CD4-positive, alpha-beta T cell (primary cell): ENCODE data around the gene NTNG2. TPM values are rescaled to one million over a fixed set of nuclear protein-coding genes. Genes with fewer than 3 reads are reported as not detected.

Source experiments
- ATAC-seq: fragments of 200-7000 bp; cut with Tn5 transposase; one replicate; pipeline ENCODE4 v1.10.0; 2022; ENCODE audit warnings: mild to moderate bottlenecking; ENCODE audit not compliant: poor library complexity
- CTCF ChIA-PET: fragments of 350-600 bp; sonication (Branson Sonifier 250); formaldehyde crosslinking; loops from one replicate; lab custom pipeline; 2021; ENCODE audit warnings: antibody characterized with exemption, inconsistent platforms; lab: Charles Lee
- POLR2A ChIA-PET: fragments of 350-600 bp; sonication (Branson Sonifier 250); formaldehyde crosslinking; loops from one replicate; lab custom pipeline; 2021; ENCODE audit warnings: antibody characterized with exemption, inconsistent platforms; lab: Charles Lee
- DNase-seq, 14 experiments: peaks; one replicate each; pipeline ENCODE4 v3.0.0-alpha.2; 2013 to 2020; ENCODE audit warnings: mixed read lengths in 2 of 14
- H3K27ac ChIP-seq, 2 donors: one replicate each; pipeline versions ENCODE4 v1.5.1 to v1.7.0; 2013; ENCODE audit warnings: low read length in 2 of 2, low read depth in 1 of 2, mild to moderate bottlenecking in 1 of 2
- H3K27me3 ChIP-seq, 2 experiments: 1 replicate in 1 of 2; 2 replicates in 1 of 2; pipeline versions ENCODE4 v1.6.1 to v1.7.0; 2013; ENCODE audit warnings: low read length in 2 of 2, control low read depth in 1 of 2, mild to moderate bottlenecking in 1 of 2, moderate library complexity in 1 of 2; ENCODE audit not compliant: insufficient read depth in 2 of 2, control insufficient read depth in 1 of 2
- H3K36me3 ChIP-seq: one replicate; pipeline ENCODE4 v1.6.1; 2013; ENCODE audit warnings: low read length, control low read depth; ENCODE audit not compliant: insufficient read depth
- H3K4me1 ChIP-seq: one replicate; pipeline ENCODE4 v1.6.1; 2013; ENCODE audit warnings: low read length, control low read depth; ENCODE audit not compliant: insufficient read depth
- H3K4me3 ChIP-seq: one replicate; pipeline ENCODE4 v1.5.1; 2013; ENCODE audit warnings: mild to moderate bottlenecking, low read length, moderate library complexity
- H3K9me3 ChIP-seq, 2 experiments: 1 replicate in 1 of 2; 2 replicates in 1 of 2; pipeline versions ENCODE4 v1.6.1 to v1.7.0; 2013; ENCODE audit warnings: low read length in 2 of 2, mild to moderate bottlenecking in 2 of 2, control low read depth in 1 of 2, moderate library complexity in 1 of 2; ENCODE audit not compliant: control insufficient read depth in 1 of 2, insufficient read depth in 1 of 2
- H3K27ac Mint-ChIP-seq: one replicate; pipeline ENCODE4 v1.8.0; 2020; ENCODE audit warnings: mixed read lengths
- H3K27me3 Mint-ChIP-seq: one replicate; pipeline ENCODE4 v1.8.0; 2021; ENCODE audit warnings: mixed read lengths
- H3K36me3 Mint-ChIP-seq: one replicate; pipeline ENCODE4 v1.8.0; 2021; ENCODE audit warnings: low read depth, mixed read lengths
- H3K4me1 Mint-ChIP-seq: one replicate; pipeline ENCODE4 v1.8.0; 2021; ENCODE audit warnings: low read depth, mixed read lengths
- H3K4me3 Mint-ChIP-seq: one replicate; pipeline ENCODE4 v1.8.0; 2020; ENCODE audit warnings: mild to moderate bottlenecking, mixed read lengths
- H3K9me3 Mint-ChIP-seq: one replicate; pipeline ENCODE4 v1.8.0; 2020; ENCODE audit warnings: mixed read lengths
- CTCF ChIP-seq: fragments of 200-600 bp; IDR thresholded peaks from one replicate; pipeline ENCODE4 v1.8.0; 2022; ENCODE audit warnings: antibody characterized with exemption, mild to moderate bottlenecking
- intact Hi-C, 2 experiments: fragments of 100-400 bp; cut with DNase I in 1 of 2; cut with micrococcal nuclease in 1 of 2; formaldehyde crosslinking; loops; one replicate each; pipeline versions ENCODE4 v1.15.1 to v1.9.0; 2023 to 2025; cut with DNase I, micrococcal nuclease
- total RNA-seq, 174 experiments: library from RNA in 2 of 174; stranded (reverse) in 2 of 174; gene quantifications; one replicate each; pipeline ENCODE4 v1.2.3 and lab custom pipeline; 2021 to 2026

NTNG2 gene
- total RNA-seq, 2 experiments from 2014 or later, result 2.2 to 2.6 TPM

- CTCF ChIA-PET, result interaction anchor here (0.5 kb wide), 1 partner anchor 528 kb away, joined by 3 read pairs; no protein-coding TSS in a partner anchor
- H3K36me3 ChIP-seq, result peaks cover 82% of the 10 kb centered on the region
- H3K4me1 ChIP-seq, result peaks cover 2% of the 10 kb centered on the region
- intact Hi-C loops, result loop anchor here in 1 of 2 experiments (10.0 kb wide), 1 partner anchor 47 kb away; no protein-coding TSS in a partner anchor
- no peaks in the 10 kb centered on the region for H3K27me3 ChIP-seq
- Mint-ChIP-seq H3K27me3 (no peaks in the 10 kb centered on the region), H3K27ac (no peak overlapping the region), H3K4me1 (no peaks in the 10 kb centered on the region), H3K36me3 (peaks cover 78% of the 10 kb centered on the region), H3K4me3 (no peak overlapping the region), H3K9me3 (no peaks in the 10 kb centered on the region)
- H3K9me3 ChIP-seq, result no peaks in the 10 kb centered on the region
- H3K27ac ChIP-seq, result no peak overlapping the region
- POLR2A ChIA-PET, result interaction anchor here (1.3 kb wide), 1 partner anchor 46 kb away, joined by 3 read pairs; no protein-coding TSS in a partner anchor
- no peak for DNase-seq
- TF ChIP-seq CTCF, result no peak
- no peak overlapping the region for H3K4me3 ChIP-seq
- ATAC-seq, result no peak
Observed at GRCh38 chr9:132287256-132287760, 125.5 kb downstream of the NTNG2 start.

- POLR2A ChIA-PET, result no interaction called here
- Mint-ChIP-seq H3K27ac (peak overlapping the region; percentile 42), H3K9me3 (no peaks in the 10 kb centered on the region), H3K4me1 (peaks cover 7% of the 10 kb centered on the region), H3K36me3 (peaks cover 76% of the 10 kb centered on the region), H3K4me3 (no peak overlapping the region), H3K27me3 (no peaks in the 10 kb centered on the region)
- ATAC-seq (no peak), DNase-seq (no peak)
- Histone ChIP-seq H3K27me3 (no peaks in the 10 kb centered on the region), H3K9me3 (no peaks in the 10 kb centered on the region), H3K4me3 (no peak overlapping the region), H3K36me3 (peaks cover 76% of the 10 kb centered on the region), H3K4me1 (peaks cover 4% of the 10 kb centered on the region), H3K27ac (no peak overlapping the region)
- intact Hi-C loops, result loop anchor here in 1 of 2 experiments (10.0 kb wide), 1 partner anchor 46 kb away; no protein-coding TSS in a partner anchor
- CTCF ChIA-PET, result interaction anchor here (1.8 kb wide), 1 partner anchor 20 kb away, joined by 4 read pairs; no protein-coding TSS in a partner anchor
- no peak for TF ChIP-seq CTCF
Observed at GRCh38 chr9:132288361-132288760, 126.5 kb downstream of the NTNG2 start.

GRCh38 chr9:132288966-132289365, 127.1 kb downstream of the NTNG2 start:
- ATAC-seq (no peak), DNase-seq (no peak)
- intact Hi-C loops, result loop anchor here in 1 of 2 experiments (10.0 kb wide), 1 partner anchor 46 kb away; no protein-coding TSS in a partner anchor
- peak overlapping the region; percentile 42 for H3K27ac Mint-ChIP-seq
- H3K9me3 Mint-ChIP-seq, result no peaks in the 10 kb centered on the region
- Histone ChIP-seq H3K36me3 (peaks cover 72% of the 10 kb centered on the region), H3K9me3 (no peaks in the 10 kb centered on the region), H3K27me3 (no peaks in the 10 kb centered on the region), H3K4me1 (peaks cover 7% of the 10 kb centered on the region), H3K4me3 (no peak overlapping the region), H3K27ac (no peak overlapping the region)
- no peak overlapping the region for H3K4me3 Mint-ChIP-seq
- ChIA-PET CTCF (interaction anchor here (1.8 kb wide), 1 partner anchor 20 kb away, joined by 4 read pairs; no protein-coding TSS in a partner anchor), POLR2A (no interaction called here)
- no peak for TF ChIP-seq CTCF
- peaks cover 7% of the 10 kb centered on the region for H3K4me1 Mint-ChIP-seq
- peaks cover 72% of the 10 kb centered on the region for H3K36me3 Mint-ChIP-seq
- no peaks in the 10 kb centered on the region for H3K27me3 Mint-ChIP-seq
